GM18505 (cell line): Measurements from ENCODE around the gene C6orf136.
A peak's percentile ranks its signal among the peaks of the same experiment; 100 is the strongest.

Source experiments
- ATAC-seq: cut with Tn5 transposase; IDR thresholded peaks from one replicate; pipeline ENCODE4 v1.9.1; 2021; ENCODE audit not compliant: unreplicated experiment
- POLR2A ChIP-seq: IDR thresholded peaks from 4 replicates; pipeline ENCODE4 v1.6.1; 2011; ENCODE audit warnings: borderline replicate concordance; ENCODE audit not compliant: insufficient read depth, insufficient read length; ENCODE audit errors: extremely low read depth

Gene C6orf136

DNA sequence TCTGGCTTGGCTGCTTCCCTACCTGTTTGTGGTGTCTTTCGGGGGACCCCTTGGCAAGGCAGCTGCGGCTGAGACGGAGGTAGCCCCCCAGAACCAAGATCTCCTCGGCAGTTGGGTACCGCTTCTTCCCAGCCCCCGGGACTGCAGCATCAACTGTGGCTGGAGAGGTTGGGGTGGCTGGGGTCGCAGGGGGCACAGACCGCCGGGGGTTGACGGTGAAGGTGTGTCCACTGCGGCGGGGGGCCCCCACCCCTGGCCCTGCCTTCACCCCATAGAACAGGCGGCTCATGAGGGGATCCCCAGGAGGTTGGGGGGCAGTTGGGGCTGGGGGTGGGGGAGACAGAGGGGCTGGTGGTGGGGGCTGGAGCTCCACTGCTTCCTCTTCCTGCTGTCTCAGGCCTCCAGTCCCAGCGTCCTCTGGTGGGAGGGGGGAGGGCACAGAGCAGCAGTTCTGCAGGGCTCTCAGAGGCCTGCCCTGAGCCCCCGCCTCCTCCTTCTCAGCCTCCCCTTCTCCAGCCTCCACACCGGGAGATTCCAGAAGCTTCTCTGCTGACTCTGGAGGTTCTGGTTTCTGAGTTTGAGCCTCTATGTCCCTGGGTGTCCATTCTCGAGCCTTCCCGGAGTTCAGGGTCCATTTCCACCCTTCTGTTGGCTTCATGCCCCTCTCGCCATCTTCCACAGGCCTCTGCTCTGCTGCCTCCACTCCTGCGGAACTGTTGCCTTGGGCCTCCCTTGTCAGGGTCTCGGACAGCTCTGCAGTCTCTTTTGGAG, 37.6 kb downstream of the C6orf136 start:
- ATAC-seq, result no peak
- TF ChIP-seq POLR2A, result peak; percentile 39

DNA sequence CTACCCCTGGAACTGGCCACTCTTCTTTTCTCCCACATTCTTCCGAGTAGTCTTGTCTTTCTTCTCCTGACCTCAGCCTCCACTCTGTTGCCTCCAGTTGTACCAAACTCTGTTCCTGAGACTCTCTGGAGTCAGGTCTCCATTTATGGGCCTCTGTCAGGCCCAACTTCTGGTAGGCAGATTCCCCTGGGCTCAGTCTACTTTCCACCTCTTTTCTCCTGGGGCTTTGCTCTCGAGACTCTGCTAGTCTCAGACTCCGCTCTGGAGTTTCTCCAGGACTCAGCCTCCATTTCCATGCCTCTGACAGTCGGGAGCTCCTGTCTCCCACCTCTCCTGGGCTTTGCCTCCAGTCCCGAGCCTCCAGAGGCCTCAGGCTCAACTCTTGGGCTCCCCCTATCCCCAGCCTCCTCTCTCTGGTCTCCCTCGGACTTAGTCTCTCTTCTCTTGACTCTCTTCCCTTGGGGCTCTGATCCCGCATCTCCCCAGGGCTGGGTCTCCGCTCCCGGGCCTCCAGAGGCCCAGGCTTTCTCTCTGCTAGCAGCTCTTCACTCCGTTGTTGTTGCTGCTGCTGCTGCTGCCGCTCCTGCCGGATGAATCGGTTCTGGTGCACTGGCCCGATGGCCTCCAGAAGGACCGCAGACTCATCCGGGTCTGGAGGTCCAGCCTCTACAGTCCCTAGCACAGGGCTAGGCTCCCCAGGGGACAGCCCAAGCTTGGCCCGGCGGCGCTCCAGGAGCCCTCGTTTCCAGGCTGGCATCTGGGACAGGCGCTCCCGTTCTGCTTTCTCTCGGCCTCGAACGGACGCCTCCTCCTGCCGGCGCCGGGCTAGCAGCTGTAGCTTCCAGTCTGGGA, 38.5 kb downstream of the C6orf136 start:
- TF ChIP-seq POLR2A, result peak; percentile 46
- ATAC-seq, result no peak

GRCh38 chr6:30686009-30686907, 39.3 kb downstream of the C6orf136 start, which contains the start of gene PPP1R18:
TSS of gene PPP1R18 (minus strand) at chr6:30686645. CDS start at chr6:30686018, 627 bp downstream.
- TF ChIP-seq POLR2A, result peak; percentile 55
- no peak for ATAC-seq

DNA sequence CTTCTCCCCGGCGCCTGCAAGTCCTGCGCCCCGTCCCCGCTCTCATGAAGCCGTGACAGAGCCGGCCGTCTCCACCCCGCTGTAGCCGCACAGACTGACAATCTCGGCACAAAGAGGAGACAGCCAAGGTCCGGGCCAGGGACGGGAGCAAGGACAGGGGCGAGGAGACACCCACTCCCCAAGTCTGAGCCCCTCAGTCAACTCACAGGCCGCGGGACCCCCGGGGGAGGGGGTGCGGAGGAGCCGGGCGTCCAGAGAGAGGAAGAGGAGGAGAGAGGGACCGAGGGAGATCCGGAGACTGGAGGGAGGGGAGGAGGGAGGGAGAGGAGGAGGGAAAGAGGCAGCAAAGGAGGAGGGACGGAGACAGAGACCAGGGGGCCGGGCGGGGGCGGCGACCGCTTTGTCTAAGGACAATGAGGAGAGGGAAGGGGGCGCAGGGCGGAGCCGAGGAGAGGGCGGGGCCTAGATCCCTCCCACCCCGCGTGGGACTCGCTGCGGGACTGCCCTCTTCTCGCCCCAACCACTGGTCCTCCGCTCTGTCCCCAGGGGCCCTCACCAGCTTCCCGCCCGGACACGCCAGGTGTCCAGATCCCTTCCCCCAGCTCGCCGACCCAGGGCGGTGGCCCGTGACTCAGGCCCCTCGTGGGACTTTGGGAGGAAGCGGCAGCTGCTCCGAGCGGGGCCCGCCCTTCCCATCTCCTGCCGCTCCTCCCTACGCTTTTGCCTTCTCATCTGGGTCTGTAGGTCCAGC, 40.1 kb downstream of the C6orf136 start:
- ATAC-seq, result peak; percentile 27
- peak; percentile 65 for TF ChIP-seq POLR2A

- ATAC-seq, result no peak
- no peak for TF ChIP-seq POLR2A
Observed at GRCh38 chr6:30687659-30688431, 40.9 kb downstream of the C6orf136 start.

GRCh38 chr6:30688569-30688968, 41.6 kb downstream of the C6orf136 start:
- no peak for TF ChIP-seq POLR2A
- no peak for ATAC-seq

DNA sequence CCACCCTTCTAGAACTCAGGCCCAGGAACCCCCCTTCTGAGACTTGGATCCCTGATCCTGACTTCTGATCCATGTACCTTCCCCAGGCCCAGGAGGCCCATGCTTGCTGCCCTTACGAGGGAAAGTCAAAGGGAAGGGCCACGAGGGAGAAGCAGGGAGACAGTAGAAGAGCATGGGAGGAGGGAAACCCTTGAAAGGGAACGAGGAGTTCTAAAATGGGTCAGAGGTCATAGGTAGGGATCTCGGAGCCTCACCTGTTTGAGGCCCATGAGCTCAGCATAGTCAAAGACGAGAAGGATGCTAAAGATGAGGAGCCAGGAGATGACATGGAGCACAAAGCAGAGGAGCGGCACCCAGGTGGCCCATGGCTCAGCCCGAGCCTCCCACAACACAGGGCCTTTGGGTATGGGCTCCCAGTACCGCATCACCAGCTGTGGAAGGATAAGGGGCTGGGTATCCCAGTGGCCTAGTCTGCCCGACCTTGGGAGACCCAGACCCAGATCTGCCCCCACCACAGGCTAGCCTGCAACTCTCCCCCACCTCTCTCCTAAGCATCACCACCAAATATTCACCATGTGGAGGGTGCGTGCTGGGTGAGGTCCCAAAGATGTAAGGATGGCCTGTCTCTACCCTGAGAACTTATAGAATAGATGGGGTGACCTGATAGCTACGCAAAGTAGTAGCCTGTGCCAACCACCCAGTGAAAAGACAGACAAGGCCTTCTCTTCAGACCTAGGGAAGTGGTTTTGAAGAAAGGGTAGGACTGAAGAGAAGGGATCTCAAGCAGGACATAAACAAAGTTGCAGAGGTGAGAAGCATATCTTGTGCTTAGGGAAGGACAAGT, 42.3 kb downstream of the C6orf136 start:
- TF ChIP-seq POLR2A, result no peak
- ATAC-seq, result no peak

DNA sequence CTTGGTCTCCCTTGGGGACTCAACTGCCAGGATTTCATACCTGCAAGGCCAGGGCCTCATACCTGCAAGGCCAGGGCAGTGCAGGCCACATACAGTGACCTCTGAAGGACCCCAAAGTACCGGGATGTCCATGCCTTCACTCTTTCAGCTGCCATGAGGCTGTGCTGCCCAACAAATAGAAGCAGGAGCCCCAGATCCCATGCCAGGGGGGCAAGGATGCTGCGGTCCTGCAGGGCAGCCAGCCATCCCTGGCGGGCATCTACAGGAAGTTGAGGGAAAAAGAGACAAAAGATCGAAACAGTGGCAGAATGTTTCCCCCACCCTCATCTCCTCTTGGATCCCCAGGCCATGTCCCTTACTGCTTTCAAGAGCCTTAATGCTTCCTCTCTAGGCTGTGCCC, 43.1 kb downstream of the C6orf136 start:
- TF ChIP-seq POLR2A, result no peak
- ATAC-seq, result no peak

GRCh38 chr6:30690403-30691207, 43.7 kb downstream of the C6orf136 start, which contains the start of gene NRM:
TSS of gene NRM (minus strand) at chr6:30690984. CDS start at chr6:30690974, 10 bp downstream.
- TF ChIP-seq POLR2A, result peak; percentile 63
- ATAC-seq, result peak; percentile 29

- no peak for ATAC-seq
- TF ChIP-seq POLR2A, result no peak
Observed at GRCh38 chr6:30691208-30691847, 44.4 kb downstream of the C6orf136 start.
